ENCODE measurements around the gene AGPAT4. TPM values are rescaled to one million over a fixed set of nuclear protein-coding genes. Genes with fewer than 3 reads are reported as not detected.

The AGPAT4 gene
- total RNA-seq, 1 donor from 2014 or later, result 24.4 TPM

- Mint-ChIP-seq H3K4me3 (no peak overlapping the region), H3K36me3 (peaks cover 20% of the 10 kb centered on the region), H3K4me1 (ENCODE audit: unreplicated experiment) (peaks cover 13% of the 10 kb centered on the region), H3K27ac (peak overlapping the region; percentile 29), H3K27me3 (no peaks in the 10 kb centered on the region), H3K9me3 (peaks cover 6% of the 10 kb centered on the region)
- TF ChIP-seq CTCF (conservative IDR thresholded peaks at IDR 0.05), result no peak
- peak; percentile 43 for DNase-seq (ENCODE audit: extremely low spot score, unreplicated experiment)
Measured at GRCh38 chr6:161242779-161243693, 30.8 kb downstream of the AGPAT4 start.

- Mint-ChIP-seq H3K4me1 (ENCODE audit: unreplicated experiment) (peaks cover 13% of the 10 kb centered on the region), H3K27ac (no peak overlapping the region), H3K36me3 (peaks cover 22% of the 10 kb centered on the region), H3K9me3 (peaks cover 6% of the 10 kb centered on the region), H3K4me3 (no peak overlapping the region), H3K27me3 (no peaks in the 10 kb centered on the region)
- TF ChIP-seq CTCF (conservative IDR thresholded peaks at IDR 0.05), result no peak
- DNase-seq (ENCODE audit: extremely low spot score, unreplicated experiment), result peak; percentile 40
Measured at GRCh38 chr6:161242113-161242512, 31.7 kb downstream of the AGPAT4 start.

- Mint-ChIP-seq H3K27me3 (no peaks in the 10 kb centered on the region), H3K36me3 (peaks cover 29% of the 10 kb centered on the region), H3K4me3 (no peak overlapping the region), H3K4me1 (ENCODE audit: unreplicated experiment) (peaks cover 31% of the 10 kb centered on the region), H3K27ac (no peak overlapping the region), H3K9me3 (peaks cover 6% of the 10 kb centered on the region)
- TF ChIP-seq CTCF (conservative IDR thresholded peaks at IDR 0.05), result no peak
- no peak for DNase-seq (ENCODE audit: extremely low spot score, unreplicated experiment)
Measured at GRCh38 chr6:161239001-161239400, 34.9 kb downstream of the AGPAT4 start.

- Mint-ChIP-seq H3K4me3 (no peak overlapping the region), H3K9me3 (peaks cover 6% of the 10 kb centered on the region), H3K4me1 (ENCODE audit: unreplicated experiment) (peaks cover 26% of the 10 kb centered on the region), H3K27ac (no peak overlapping the region), H3K36me3 (peaks cover 26% of the 10 kb centered on the region), H3K27me3 (no peaks in the 10 kb centered on the region)
- no peak for DNase-seq (ENCODE audit: extremely low spot score, unreplicated experiment)
- no peak for TF ChIP-seq CTCF (conservative IDR thresholded peaks at IDR 0.05)
Measured at GRCh38 chr6:161238500-161238899, 35.4 kb downstream of the AGPAT4 start.

GRCh38 chr6:161238081-161238480 is 35.8 kb downstream of the AGPAT4 start:
- no peak overlapping the region for H3K4me3 Mint-ChIP-seq
- H3K9me3 Mint-ChIP-seq, result peaks cover 6% of the 10 kb centered on the region
- TF ChIP-seq CTCF (conservative IDR thresholded peaks at IDR 0.05), result no peak
- H3K4me1 Mint-ChIP-seq (ENCODE audit: unreplicated experiment), result peaks cover 23% of the 10 kb centered on the region
- DNase-seq (ENCODE audit: extremely low spot score, unreplicated experiment), result no peak
- H3K36me3 Mint-ChIP-seq, result peaks cover 26% of the 10 kb centered on the region
- H3K27ac Mint-ChIP-seq, result no peak overlapping the region
- H3K27me3 Mint-ChIP-seq, result no peaks in the 10 kb centered on the region
